Liver (tissue), 9 donors: ENCODE results near the gene EVA1C. TPM values are rescaled to one million over a fixed set of nuclear protein-coding genes. Genes with fewer than 3 reads are reported as not detected.

Experiments
- DNase-seq: peaks from one replicate; pipeline ENCODE4 v3.0.0-alpha.2; 2017; ENCODE audit warnings: low spot score
- H3K27ac ChIP-seq, 2 donors: one replicate each; pipeline ENCODE4 v1.7.0; 2013; ENCODE audit warnings: inconsistent platforms in 2 of 2, low read length in 2 of 2, control low read depth in 1 of 2, low read depth in 1 of 2, mild to moderate bottlenecking in 1 of 2
- H3K27me3 ChIP-seq, 4 donors: one replicate each; pipeline versions ENCODE4 v1.6.1 to v1.7.0; 2013; ENCODE audit warnings: low read length in 3 of 4, inconsistent platforms in 1 of 4, mild to moderate bottlenecking in 1 of 4, moderate library complexity in 1 of 4; ENCODE audit not compliant: control insufficient read depth in 4 of 4, insufficient read depth in 4 of 4
- H3K36me3 ChIP-seq, 4 donors: one replicate each; pipeline versions ENCODE4 v1.6.1 to v1.7.0; 2013; ENCODE audit warnings: low read length in 3 of 4, mild to moderate bottlenecking in 3 of 4, low read depth in 1 of 4, moderate library complexity in 1 of 4; ENCODE audit not compliant: control insufficient read depth in 4 of 4, insufficient read depth in 3 of 4
- H3K4me1 ChIP-seq, 4 donors: one replicate each; pipeline versions ENCODE4 v1.6.1 to v1.7.0; 2013; ENCODE audit warnings: low read length in 3 of 4, mild to moderate bottlenecking in 3 of 4, moderate library complexity in 1 of 4; ENCODE audit not compliant: control insufficient read depth in 4 of 4, insufficient read depth in 4 of 4
- H3K4me3 ChIP-seq, 3 donors: one replicate each; pipeline versions ENCODE4 v1.6.1 to v1.7.0; 2013; ENCODE audit warnings: low read length in 3 of 3, control low read depth in 1 of 3, low read depth in 1 of 3, mild to moderate bottlenecking in 1 of 3
- H3K9ac ChIP-seq, 2 donors: one replicate each; pipeline ENCODE4 v1.7.0; 2013; ENCODE audit warnings: low read length in 2 of 2, mild to moderate bottlenecking in 2 of 2, moderate library complexity in 2 of 2, control low read depth in 1 of 2, low read depth in 1 of 2
- H3K9me3 ChIP-seq, 4 donors: one replicate each; pipeline versions ENCODE4 v1.6.1 to v1.7.0; 2013; ENCODE audit warnings: low read length in 3 of 4; ENCODE audit not compliant: control insufficient read depth in 4 of 4
- ATF3 ChIP-seq: IDR thresholded peaks from 2 replicates; pipeline ENCODE4 v1.6.1; 2016; ENCODE audit warnings: antibody characterized with exemption
- CTCF ChIP-seq: fragments of 150-350 bp; IDR thresholded peaks from 2 replicates; pipeline ENCODE4 v1.5.1; 2017; ENCODE audit warnings: improper control_type of control experiment, low read depth, low read length; ENCODE audit not compliant: missing input control
- EGR1 ChIP-seq, 2 donors: IDR thresholded peaks; 2 replicates each; pipeline ENCODE4 v1.6.1; 2016 to 2018; ENCODE audit warnings: antibody characterized with exemption in 2 of 2, low read depth in 2 of 2
- FOXA1 ChIP-seq: IDR thresholded peaks from 2 replicates; pipeline ENCODE4 v1.6.1; 2016; ENCODE audit warnings: antibody characterized with exemption
- FOXA2 ChIP-seq: IDR thresholded peaks from 2 replicates; pipeline ENCODE4 v1.6.1; 2016; ENCODE audit warnings: antibody characterized with exemption
- GABPA ChIP-seq, 2 donors: IDR thresholded peaks in 1 of 2; conservative IDR thresholded peaks in 1 of 2; 2 replicates each; pipeline ENCODE4 v1.6.1; 2016; ENCODE audit warnings: antibody characterized with exemption in 2 of 2, mild to moderate bottlenecking in 1 of 2, moderate library complexity in 1 of 2
- HNF4A ChIP-seq, 2 donors: conservative IDR thresholded peaks; 2 replicates each; pipeline ENCODE4 v1.6.1; 2016; ENCODE audit warnings: antibody characterized with exemption in 2 of 2, mild to moderate bottlenecking in 2 of 2
- HNF4G ChIP-seq: IDR thresholded peaks from 2 replicates; pipeline ENCODE4 v1.6.1; 2016; ENCODE audit warnings: antibody characterized with exemption
- JUND ChIP-seq, 2 donors: IDR thresholded peaks; 2 replicates each; pipeline ENCODE4 v1.6.1; 2016; ENCODE audit warnings: antibody characterized with exemption in 2 of 2
- MAX ChIP-seq: IDR thresholded peaks from 2 replicates; pipeline ENCODE4 v1.6.1; 2016; ENCODE audit warnings: antibody characterized with exemption
- NR2F2 ChIP-seq: IDR thresholded peaks from 2 replicates; pipeline ENCODE4 v1.6.1; 2016; ENCODE audit warnings: antibody characterized with exemption
- RAD21 ChIP-seq, 2 donors: IDR thresholded peaks; 2 replicates each; pipeline ENCODE4 v1.6.1; 2016; ENCODE audit warnings: antibody characterized with exemption in 2 of 2, mild to moderate bottlenecking in 2 of 2
- REST ChIP-seq: IDR thresholded peaks from 2 replicates; pipeline ENCODE4 v1.6.1; 2016; ENCODE audit warnings: antibody characterized with exemption, mild to moderate bottlenecking
- RXRA ChIP-seq, 2 donors: IDR thresholded peaks; 2 replicates each; pipeline ENCODE4 v1.6.1; 2017 to 2018; ENCODE audit warnings: antibody characterized with exemption in 2 of 2, mild to moderate bottlenecking in 1 of 2
- SP1 ChIP-seq: IDR thresholded peaks from 2 replicates; pipeline ENCODE4 v1.6.1; 2018; ENCODE audit warnings: antibody characterized with exemption, mild to moderate bottlenecking
- TAF1 ChIP-seq: conservative IDR thresholded peaks from 2 replicates; pipeline ENCODE4 v1.6.1; 2016; ENCODE audit warnings: antibody characterized with exemption, mild to moderate bottlenecking
- ZBTB33 ChIP-seq: IDR thresholded peaks from 2 replicates; pipeline ENCODE4 v1.6.1; 2016; ENCODE audit warnings: antibody characterized with exemption
- WGBS: extraction: QIAGEN DNeasy Blood & Tissue Kit; methylation state at CpG from one replicate; pipeline ENCODE4 v1.1.7; 2013; 5-methylcytosine and 5-hydroxymethylcytosine counted together
- polyA plus RNA-seq, 2 donors: library from polyadenylated mRNA; stranded (reverse) in 1 of 2; unstranded in 1 of 2; fragments of 200-250 nt in 1 of 2; fragments of >200 nt in 1 of 2; fragmentation: Nextera tagmentation in 1 of 2; extraction: Ambion mirVana in 1 of 2; gene quantifications; one replicate each; pipeline versions ENCODE4 v1.2.1 to v1.2.3, GENCODE V29; 2013 to 2015
- total RNA-seq, 2 donors: library from RNA; depleted of rRNA; stranded (reverse); fragments of >200 nt; gene quantifications; one replicate each; pipeline ENCODE4 v1.2.3, GENCODE V29; 2014
- donor health status: healthy.
- donor health status: healthy.
- donor health status: healthy.
- donor health status: healthy.
- donor health status: healthy.

EVA1C gene
- total and polyA plus RNA-seq, 4 donors, result 0.47 to 3.3 (median 2.4) TPM

GRCh38 chr21:32467291-32467690, 54.8 kb downstream of the EVA1C start:
- H3K9me3 ChIP-seq, result no peaks in the 10 kb centered on the region
- no peak overlapping the region for H3K4me3 ChIP-seq
- H3K9ac ChIP-seq, result no peak overlapping the region
- H3K27me3 ChIP-seq, result no peaks in the 10 kb centered on the region
- no peak for DNase-seq
- WGBS, result 93% methylated on average over 4 of the region's 4 CpGs
- H3K36me3 ChIP-seq, result no peaks in the 10 kb centered on the region
- TF ChIP-seq GABPA (IDR thresholded peaks at IDR 0.05 in 1 of 2, conservative IDR thresholded peaks at IDR 0.05 in 1 of 2), result no peak
- TF ChIP-seq CTCF, result no peak
- no peak for TF ChIP-seq REST
- TF ChIP-seq EGR1 (IDR thresholded peaks at IDR 0.05; ENCODE audit: low read depth in 2 of 2), result no peak
- TF ChIP-seq JUND (IDR thresholded peaks at IDR 0.05), result no peak
- TF ChIP-seq NR2F2, result no peak
- TF ChIP-seq RAD21 (IDR thresholded peaks at IDR 0.05), result no peak
- no peak for TF ChIP-seq FOXA1
- TF ChIP-seq ATF3, result no peak
- TF ChIP-seq HNF4A (conservative IDR thresholded peaks at IDR 0.05), result no peak
- no peak for TF ChIP-seq TAF1
- TF ChIP-seq MAX, result no peak
- no peak for TF ChIP-seq ZBTB33
- TF ChIP-seq FOXA2, result no peak
- TF ChIP-seq RXRA (IDR thresholded peaks at IDR 0.05), result no peak
- TF ChIP-seq SP1, result no peak
- no peak for TF ChIP-seq HNF4G
- H3K4me1 ChIP-seq, result no peaks in the 10 kb centered on the region
- no peak overlapping the region for H3K27ac ChIP-seq

- no peaks in the 10 kb centered on the region for H3K27me3 ChIP-seq
- TF ChIP-seq NR2F2 (no peak), JUND (IDR thresholded peaks at IDR 0.05) (no peak), EGR1 (IDR thresholded peaks at IDR 0.05; ENCODE audit: low read depth in 2 of 2) (no peak), REST (no peak), HNF4G (no peak), CTCF (no peak), SP1 (no peak), FOXA1 (no peak), ATF3 (no peak)
- H3K4me1 ChIP-seq, result no peaks in the 10 kb centered on the region
- H3K27ac ChIP-seq, result no peak overlapping the region
- DNase-seq, result no peak
- no peaks in the 10 kb centered on the region for H3K36me3 ChIP-seq
- no peaks in the 10 kb centered on the region for H3K9me3 ChIP-seq
- no peak overlapping the region for H3K9ac ChIP-seq
- no peak overlapping the region for H3K4me3 ChIP-seq
- whole genome bisulfite sequencing, result 86% methylated on average over 6 of the region's 6 CpGs
Measured at GRCh38 chr21:32468681-32469111, 56.2 kb downstream of the EVA1C start.
